Activated T-helper 1 cell treated with Interleukin-2 at 50 U/mL for 16 hours (primary cell): ENCODE measurements around the gene SNX4.

Experiments
- DNase-seq: peaks from one replicate; pipeline ENCODE4 v3.0.0-alpha.2; 2020; ENCODE audit warnings: low read depth

The SNX4 gene

GRCh38 chr3:125402639-125403038 lies 117.4 kb downstream of the SNX4 start:
- no peak for DNase-seq

DNA sequence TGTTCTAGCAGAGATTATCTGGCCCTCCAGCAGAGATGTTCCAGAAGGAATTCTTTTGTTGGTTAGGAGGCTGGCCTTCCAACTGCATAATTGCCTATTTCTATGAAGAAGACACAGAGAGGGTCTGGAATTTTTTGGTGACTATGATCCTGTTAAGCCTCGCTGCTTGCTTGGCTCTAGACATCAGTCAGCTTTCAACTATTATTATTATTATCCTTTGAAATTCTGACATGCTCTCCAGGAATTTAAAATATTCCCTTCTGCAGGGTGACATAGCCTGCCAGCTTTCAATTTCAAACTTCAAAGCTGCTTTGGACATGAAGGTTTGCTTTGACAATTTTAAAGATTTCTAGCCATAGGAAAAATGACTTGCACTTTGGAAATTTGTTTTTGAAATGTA lies 118.6 kb downstream of the SNX4 start:
- DNase-seq = no peak

GRCh38 chr3:125398952-125399351 lies 121.0 kb downstream of the SNX4 start:
- DNase-seq = no peak
